B cell (primary cell): ENCODE measurements around the gene SMURF1. TPM values are rescaled to one million over a fixed set of nuclear protein-coding genes. Genes with fewer than 3 reads are reported as not detected.

Source experiments
- ATAC-seq: fragments of 200-7000 bp; cut with Tn5 transposase; one replicate; pipeline ENCODE4 v1.10.0; 2021; ENCODE audit warnings: low read depth, mild to moderate bottlenecking, moderate number of reproducible peaks, moderate library complexity
- CTCF ChIA-PET: fragments of 350-600 bp; sonication (Branson Sonifier 250); formaldehyde crosslinking; loops from one replicate; lab custom pipeline; 2021; ENCODE audit warnings: antibody characterized with exemption, inconsistent platforms; lab: Charles Lee
- POLR2A ChIA-PET: fragments of 350-600 bp; sonication (Branson Sonifier 250); formaldehyde crosslinking; loops from one replicate; lab custom pipeline; 2021; ENCODE audit warnings: antibody characterized with exemption; lab: Charles Lee
- DNase-seq: peaks from one replicate; pipeline ENCODE4 v3.0.0; 2013
- H2AFZ ChIP-seq: 2 replicates; pipeline ENCODE4 v1.6.1; 2012; ENCODE audit warnings: mild to moderate bottlenecking, low read depth, low read length; ENCODE audit not compliant: insufficient read depth, poor library complexity, severe bottlenecking
- H3K27ac ChIP-seq, 2 donors: 1 replicate in 1 of 2; 2 replicates in 1 of 2; pipeline ENCODE4 v1.5.1; 2012 to 2013; ENCODE audit warnings: low read length in 2 of 2, mild to moderate bottlenecking in 2 of 2, moderate library complexity in 1 of 2
- H3K27me3 ChIP-seq, 4 experiments: fragments of 200-600 bp in 1 of 4; sonication (generic) in 1 of 4; replicated peaks in 1 of 4; 1 replicate in 2 of 4; 2 replicates in 2 of 4; pipeline versions ENCODE4 v1.6.1 to v1.7.0; 2013 to 2016; ENCODE audit warnings: low read length in 3 of 4, mild to moderate bottlenecking in 2 of 4, mixed read lengths in 1 of 4, moderate library complexity in 1 of 4; ENCODE audit not compliant: insufficient read depth in 4 of 4, control insufficient read depth in 3 of 4; ENCODE audit errors: control extremely low read depth in 1 of 4
- H3K36me3 ChIP-seq, 2 experiments: replicated peaks in 1 of 2; 1 replicate in 1 of 2; 2 replicates in 1 of 2; pipeline versions ENCODE4 v1.6.1 to v1.7.1; 2013; ENCODE audit warnings: low read length in 1 of 2; ENCODE audit not compliant: insufficient read depth in 2 of 2, control insufficient read depth in 1 of 2; ENCODE audit errors: control extremely low read depth in 1 of 2, extremely low read depth in 1 of 2
- H3K4me1 ChIP-seq, 2 donors: fragments of 200-600 bp in 1 of 2; sonication (generic) in 1 of 2; 1 replicate in 1 of 2; 2 replicates in 1 of 2; pipeline versions ENCODE4 v1.5.1 to v1.6.1; 2013 to 2017; ENCODE audit warnings: low read length in 2 of 2; ENCODE audit not compliant: control insufficient read depth in 2 of 2, insufficient read depth in 2 of 2
- H3K4me2 ChIP-seq: replicated peaks from 2 replicates; pipeline ENCODE3; 2012; ENCODE audit warnings: mild to moderate bottlenecking, low read depth, low read length; ENCODE audit not compliant: poor library complexity, severe bottlenecking
- H3K4me3 ChIP-seq, 5 experiments: fragments of 200-600 bp in 1 of 5; sonication (generic) in 1 of 5; 1 replicate in 3 of 5; 2 replicates in 2 of 5; pipeline versions ENCODE4 v1.5.1 to v1.7.0; 2011 to 2016; ENCODE audit warnings: low read length in 4 of 5, mild to moderate bottlenecking in 4 of 5, low read depth in 2 of 5, control low read depth in 1 of 5, moderate library complexity in 1 of 5; ENCODE audit not compliant: insufficient read depth in 1 of 5; ENCODE audit errors: control extremely low read depth in 1 of 5, extremely low read depth in 1 of 5
- H3K79me2 ChIP-seq: fragments of 200-600 bp; sonication (generic); one replicate; pipeline ENCODE4 v1.6.0; 2016; ENCODE audit warnings: low read length; ENCODE audit not compliant: control insufficient read depth, insufficient read depth
- H3K9ac ChIP-seq: fragments of 200-600 bp; sonication (generic); 2 replicates; pipeline ENCODE4 v1.6.1; 2017; ENCODE audit warnings: mild to moderate bottlenecking, low read length, moderate library complexity
- H3K9me3 ChIP-seq, 3 donors: one replicate each; pipeline versions ENCODE4 v1.6.1 to v1.7.1; 2013; ENCODE audit warnings: low read length in 2 of 3; ENCODE audit not compliant: control insufficient read depth in 2 of 3, insufficient read depth in 1 of 3; ENCODE audit errors: control extremely low read depth in 1 of 3
- H4K20me1 ChIP-seq: 2 replicates; pipeline ENCODE4 v1.6.0; 2012; ENCODE audit warnings: mild to moderate bottlenecking, low read length; ENCODE audit not compliant: insufficient read depth, control insufficient read depth, poor library complexity, severe bottlenecking
- H3K27ac Mint-ChIP-seq: one replicate; pipeline ENCODE4 v1.8.0; 2021; ENCODE audit warnings: mixed read lengths
- H3K27me3 Mint-ChIP-seq: one replicate; pipeline ENCODE4 v1.8.0; 2021; ENCODE audit warnings: mixed read lengths
- H3K4me1 Mint-ChIP-seq: one replicate; pipeline ENCODE4 v1.8.0; 2021; ENCODE audit warnings: mixed read lengths
- H3K4me3 Mint-ChIP-seq: one replicate; pipeline ENCODE4 v1.8.0; 2021; ENCODE audit warnings: mixed read lengths
- H3K9me3 Mint-ChIP-seq: one replicate; pipeline ENCODE4 v1.8.0; 2022; ENCODE audit warnings: mixed read lengths; ENCODE audit not compliant: insufficient read depth
- CTCF ChIP-seq: fragments of 200-600 bp; IDR thresholded peaks from one replicate; pipeline ENCODE4 v1.8.0; 2022; ENCODE audit warnings: antibody characterized with exemption, mild to moderate bottlenecking
- EZH2 ChIP-seq: IDR thresholded peaks from 2 replicates; pipeline ENCODE4 v1.6.1; 2012; ENCODE audit warnings: borderline replicate concordance, low read depth, mild to moderate bottlenecking, moderate library complexity, low read length; ENCODE audit not compliant: insufficient read depth, poor library complexity, severe bottlenecking
- WGBS: methylation state at CpG from one replicate; pipeline ENCODE4 v1.1.5; 2013; ENCODE audit warnings: missing lambda C conversion rate; ENCODE audit not compliant: insufficient coverage; 5-methylcytosine and 5-hydroxymethylcytosine counted together
- intact Hi-C: fragments of 100-400 bp; cut with micrococcal nuclease; formaldehyde crosslinking; loops from one replicate; pipeline ENCODE4 v1.10.0; 2022
- polyA plus RNA-seq: library from polyadenylated mRNA; depleted of rRNA; stranded (reverse); fragments of >200 nt; gene quantifications from 2 replicates; pipeline ENCODE4 v1.2.3, GENCODE V29; 2012
- total RNA-seq, 2 donors: library from RNA; stranded (reverse); fragments of 120-200 nt in 1 of 2; gene quantifications; 1 replicate in 1 of 2; 2 replicates in 1 of 2; pipeline versions ENCODE4 v1.2.3 to v1.2.4, GENCODE V29; 2013 to 2022

Gene SMURF1
- total and polyA plus RNA-seq, 2 donors (not counting 1 experiment from before 2014, with no cell fraction given): 7.5 to 28.6 TPM

DNA sequence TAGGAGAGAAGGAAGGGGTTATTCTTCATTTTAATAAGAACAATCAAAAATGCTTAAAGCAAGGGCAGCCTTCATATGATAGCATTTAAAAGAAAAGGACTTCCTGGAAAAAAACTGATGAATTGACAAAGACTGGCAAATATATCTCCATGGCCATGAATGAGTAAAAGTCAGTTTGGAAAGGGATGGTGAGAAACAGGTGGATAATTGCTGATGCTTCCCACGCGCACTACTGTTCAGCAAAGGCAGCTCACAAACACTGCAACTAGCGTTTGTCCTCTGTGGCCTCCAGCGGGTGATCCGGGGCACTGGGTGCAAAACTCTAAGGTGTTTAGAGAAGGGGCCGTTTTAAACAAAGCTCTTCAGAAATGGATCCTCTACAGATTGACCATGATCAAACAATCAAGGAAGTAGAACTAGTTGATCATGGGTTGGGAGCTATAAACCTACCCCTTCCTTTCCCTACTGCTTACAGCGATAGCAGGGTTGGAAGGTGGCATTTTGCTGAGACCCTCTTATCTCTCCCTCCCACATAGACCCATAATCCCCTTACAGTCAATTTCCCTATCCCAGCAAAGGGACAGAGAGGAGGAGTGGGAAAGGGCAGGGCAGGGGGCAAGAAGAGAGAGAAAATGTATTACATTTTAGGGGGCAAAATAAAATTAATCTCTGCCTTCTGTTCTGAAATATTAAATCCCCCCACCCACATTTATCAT, 53.8 kb downstream of the SMURF1 start:
- peaks cover 39% of the 10 kb centered on the region for H4K20me1 ChIP-seq
- peaks cover 59% of the 10 kb centered on the region for H3K79me2 ChIP-seq
- Mint-ChIP-seq H3K4me3 (no peak overlapping the region), H3K4me1 (peaks cover 12% of the 10 kb centered on the region), H3K9me3 (peaks cover 3% of the 10 kb centered on the region), H3K27me3 (no peaks in the 10 kb centered on the region), H3K27ac (no peak overlapping the region)
- H3K4me1 ChIP-seq: no peaks in the 10 kb centered on the region
- no peak overlapping the region for H3K4me2 ChIP-seq
- no peak overlapping the region for H3K27ac ChIP-seq
- DNase-seq (no peak), ATAC-seq (no peak)
- H3K27me3 ChIP-seq: no peaks in the 10 kb centered on the region
- POLR2A ChIA-PET: no interaction called here
- H3K9me3 ChIP-seq: peaks cover 0 to 3% (median 0%) of the 10 kb centered on the region in 3 donors
- no peak overlapping the region for H3K4me3 ChIP-seq
- H2AFZ ChIP-seq: no peak overlapping the region
- intact Hi-C loops: no loop called here
- no peak overlapping the region for H3K9ac ChIP-seq
- TF ChIP-seq CTCF (no peak), EZH2 (no peak)
- CTCF ChIA-PET: no interaction called here
- peaks cover 0 to 3% of the 10 kb centered on the region in 2 experiments for H3K36me3 ChIP-seq
- WGBS: no CpG with 5 or more reads among the region's 7 CpGs

- Histone ChIP-seq H3K36me3 (peaks cover 0 to 3% of the 10 kb centered on the region in 2 experiments), H3K27me3 (no peaks in the 10 kb centered on the region), H3K9me3 (peaks cover 0 to 3% (median 0%) of the 10 kb centered on the region in 3 donors), H3K4me2 (no peak overlapping the region), H3K4me3 (no peak overlapping the region), H3K79me2 (peaks cover 55% of the 10 kb centered on the region), H3K27ac (no peak overlapping the region), H2AFZ (no peak overlapping the region), H3K4me1 (no peaks in the 10 kb centered on the region), H4K20me1 (peaks cover 51% of the 10 kb centered on the region), H3K9ac (no peak overlapping the region)
- ChIA-PET POLR2A (no interaction called here), CTCF (no interaction called here)
- 100% methylated on average over 1 of the region's 2 CpGs for WGBS
- ATAC-seq (no peak), DNase-seq (no peak)
- H3K27me3 Mint-ChIP-seq: no peaks in the 10 kb centered on the region
- TF ChIP-seq CTCF (no peak), EZH2 (no peak)
- peaks cover 3% of the 10 kb centered on the region for H3K9me3 Mint-ChIP-seq
- H3K4me3 Mint-ChIP-seq: no peak overlapping the region
- intact Hi-C loops: no loop called here
- H3K27ac Mint-ChIP-seq: no peak overlapping the region
- peaks cover 22% of the 10 kb centered on the region for H3K4me1 Mint-ChIP-seq
These were observed 57.0 kb downstream of the SMURF1 start for GRCh38 chr7:99086944-99087343.
